Loucy (cell line): ENCODE data around the gene ANKRD10.

Source experiments
- H2AFZ ChIP-seq: fragments of 200-600 bp; sonication (generic); 2 replicates; pipeline ENCODE4 v1.6.0; 2016; ENCODE audit warnings: antibody characterized with exemption, mild to moderate bottlenecking, low read length, moderate library complexity
- H3F3A ChIP-seq: fragments of 200-600 bp; 2 replicates; pipeline ENCODE4 v1.6.0; 2016; ENCODE audit warnings: antibody characterized with exemption, low read depth, mild to moderate bottlenecking
- H3K27me3 ChIP-seq: fragments of 200-600 bp; sonication (generic); 2 replicates; pipeline ENCODE4 v1.6.1; 2014; ENCODE audit warnings: low read length, mild to moderate bottlenecking; ENCODE audit not compliant: insufficient read depth, poor library complexity, severe bottlenecking
- H3K36me3 ChIP-seq: fragments of 200-600 bp; sonication (generic); 2 replicates; pipeline ENCODE4 v1.6.1; 2016; ENCODE audit warnings: low read length; ENCODE audit not compliant: insufficient read depth
- H3K4me1 ChIP-seq: fragments of 200-600 bp; sonication (generic); 2 replicates; pipeline ENCODE4 v1.5.1; 2014; ENCODE audit warnings: low read length, mild to moderate bottlenecking; ENCODE audit not compliant: insufficient read depth, poor library complexity, severe bottlenecking
- H3K4me2 ChIP-seq: fragments of 200-600 bp; sonication (generic); 2 replicates; pipeline ENCODE4 v1.6.0; 2014; ENCODE audit warnings: antibody characterized with exemption, low read length, low read depth, mild to moderate bottlenecking; ENCODE audit not compliant: poor library complexity, severe bottlenecking
- H3K4me3 ChIP-seq: fragments of 200-600 bp; sonication (generic); 2 replicates; pipeline ENCODE4 v1.5.1; 2014; ENCODE audit warnings: low read length, mild to moderate bottlenecking, mixed read lengths; ENCODE audit not compliant: poor library complexity, severe bottlenecking
- H3K79me2 ChIP-seq: fragments of 200-600 bp; sonication (generic); 2 replicates; pipeline ENCODE4 v1.6.1; 2014; ENCODE audit warnings: low read length; ENCODE audit not compliant: insufficient read depth
- H3K9ac ChIP-seq: fragments of 200-600 bp; sonication (generic); 2 replicates; pipeline ENCODE4 v1.6.0; 2014; ENCODE audit warnings: mild to moderate bottlenecking, low read depth, low read length, moderate library complexity; ENCODE audit not compliant: poor library complexity, severe bottlenecking
- H3K9me2 ChIP-seq: fragments of 200-600 bp; sonication (generic); replicated peaks from 2 replicates; pipeline ENCODE4 v1.6.1; 2016; ENCODE audit warnings: low read depth, low read length, mixed read lengths
- H3K9me3 ChIP-seq: fragments of 200-600 bp; sonication (generic); 2 replicates; pipeline ENCODE4 v1.6.1; 2014; ENCODE audit warnings: mild to moderate bottlenecking, antibody characterized with exemption, low read length, low read depth; ENCODE audit not compliant: insufficient read depth
- H4K20me1 ChIP-seq: fragments of 200-600 bp; sonication (generic); 2 replicates; pipeline ENCODE4 v1.6.0; 2014; ENCODE audit warnings: antibody characterized with exemption, low read length, mild to moderate bottlenecking; ENCODE audit not compliant: insufficient read depth, poor library complexity, severe bottlenecking
- CTCF ChIP-seq: fragments of 200-600 bp; sonication (generic); conservative IDR thresholded peaks from 2 replicates; pipeline ENCODE4 v1.5.1; 2014; ENCODE audit warnings: mild to moderate bottlenecking, antibody characterized with exemption, low read length
- EZH2phosphoT487 ChIP-seq: fragments of 200-600 bp; IDR thresholded peaks from 2 replicates; pipeline ENCODE4 v1.6.1; 2018; ENCODE audit warnings: antibody characterized with exemption, mild to moderate bottlenecking, moderate library complexity, borderline replicate concordance

Gene ANKRD10

DNA sequence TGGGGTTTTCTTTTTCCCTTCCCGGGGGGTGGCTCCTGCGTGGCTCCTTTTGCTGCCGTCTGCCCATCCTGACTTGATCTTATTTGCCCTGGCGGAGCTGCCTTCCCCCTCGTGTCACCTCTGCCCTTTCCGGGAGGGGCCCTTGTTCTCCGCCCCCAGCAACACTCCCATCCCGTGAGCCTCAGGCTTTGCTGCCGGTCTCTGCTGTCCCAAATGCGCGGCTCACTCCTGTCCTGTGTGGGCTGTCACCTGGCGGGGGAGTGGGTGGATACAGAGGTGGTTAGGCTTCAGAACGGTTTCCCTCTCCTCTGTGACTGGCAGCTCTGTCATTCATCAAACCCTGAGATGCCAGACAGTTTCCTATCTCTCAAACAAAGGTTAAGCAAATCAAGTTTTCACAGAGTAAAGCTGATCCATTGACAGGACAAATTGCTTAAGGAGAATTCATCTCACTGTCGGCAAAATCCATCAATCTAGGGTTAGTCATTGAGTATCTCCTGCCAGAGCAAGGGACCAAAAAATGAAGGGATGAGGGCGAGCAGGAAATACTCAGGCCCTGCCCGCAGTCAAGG is 84.0 kb downstream of the ANKRD10 start:
- H3K9me2 ChIP-seq = no peaks in the 10 kb centered on the region
- no peaks in the 10 kb centered on the region for H3K9me3 ChIP-seq
- no peak for TF ChIP-seq EZH2phosphoT487
- TF ChIP-seq CTCF = no peak
- H3K9ac ChIP-seq = no peak overlapping the region
- no peaks in the 10 kb centered on the region for H3K4me1 ChIP-seq
- H3K36me3 ChIP-seq = no peaks in the 10 kb centered on the region
- no peak overlapping the region for H3K4me3 ChIP-seq
- no peaks in the 10 kb centered on the region for H3K27me3 ChIP-seq
- H3F3A ChIP-seq = no peaks in the 10 kb centered on the region
- H4K20me1 ChIP-seq = no peaks in the 10 kb centered on the region
- no peak overlapping the region for H3K4me2 ChIP-seq
- H3K79me2 ChIP-seq = no peaks in the 10 kb centered on the region
- no peak overlapping the region for H2AFZ ChIP-seq

DNA sequence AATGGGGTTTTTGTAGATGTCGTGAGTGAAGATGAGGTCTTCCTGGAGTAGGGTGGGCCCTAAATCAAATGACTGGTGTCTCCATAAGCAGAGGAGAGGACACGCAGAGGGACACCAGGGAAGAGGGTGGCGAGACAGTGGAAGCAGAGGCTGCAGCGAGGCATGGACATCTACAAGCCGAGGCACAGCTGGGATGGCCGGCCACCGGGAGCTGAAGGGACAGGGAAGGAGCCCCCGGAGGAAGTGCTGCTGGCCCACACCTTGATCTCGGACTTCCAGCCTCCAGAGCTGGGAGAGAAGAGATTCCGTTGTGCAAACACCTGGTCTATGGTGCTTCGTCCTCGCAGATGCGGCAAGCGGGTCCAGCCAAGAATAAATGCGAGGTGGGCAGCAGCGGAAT is 84.5 kb downstream of the ANKRD10 start:
- Histone ChIP-seq H3K4me3 (no peak overlapping the region), H3K36me3 (no peaks in the 10 kb centered on the region), H3F3A (no peaks in the 10 kb centered on the region), H4K20me1 (no peaks in the 10 kb centered on the region), H3K4me1 (no peaks in the 10 kb centered on the region), H3K9me2 (no peaks in the 10 kb centered on the region), H3K9ac (no peak overlapping the region), H2AFZ (no peak overlapping the region), H3K79me2 (no peaks in the 10 kb centered on the region), H3K4me2 (no peak overlapping the region), H3K27me3 (no peaks in the 10 kb centered on the region), H3K9me3 (no peaks in the 10 kb centered on the region)
- TF ChIP-seq CTCF = no peak
- TF ChIP-seq EZH2phosphoT487 = no peak

DNA sequence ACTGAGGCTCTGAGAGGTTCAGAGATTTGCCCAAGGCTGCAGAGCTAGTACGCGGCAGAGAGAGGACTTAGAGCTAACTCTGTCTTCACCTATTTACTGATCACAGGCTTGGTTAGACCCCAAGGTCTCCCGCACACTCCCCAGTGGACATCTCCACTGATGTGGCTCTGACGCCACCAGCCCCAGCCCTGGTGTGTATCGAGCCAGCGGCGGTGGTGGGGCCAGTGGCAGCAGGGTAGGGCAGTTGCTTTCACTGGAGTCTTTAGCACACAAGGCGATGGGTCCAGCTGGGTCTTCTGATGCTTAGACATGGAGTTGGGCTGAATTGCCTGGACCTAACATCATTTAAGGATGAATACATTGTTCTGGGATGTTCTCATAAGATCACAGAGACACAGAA is 85.4 kb downstream of the ANKRD10 start:
- Histone ChIP-seq H3K4me2 (no peak overlapping the region), H3K36me3 (no peaks in the 10 kb centered on the region), H2AFZ (no peak overlapping the region), H3F3A (no peaks in the 10 kb centered on the region), H3K9me3 (no peaks in the 10 kb centered on the region), H4K20me1 (no peaks in the 10 kb centered on the region), H3K79me2 (no peaks in the 10 kb centered on the region), H3K4me3 (no peak overlapping the region), H3K9me2 (no peaks in the 10 kb centered on the region), H3K4me1 (no peaks in the 10 kb centered on the region), H3K9ac (no peak overlapping the region), H3K27me3 (no peaks in the 10 kb centered on the region)
- TF ChIP-seq EZH2phosphoT487 (no peak), CTCF (no peak)
